H9 (cell line): Measurements from ENCODE around the gene PHACTR1. TPM values are rescaled to one million over a fixed set of nuclear protein-coding genes. Genes with fewer than 3 reads are reported as not detected.

Experiments
- DNase-seq: peaks from one replicate; pipeline ENCODE4 v3.0.0-alpha.2; 2017
- H2AFZ ChIP-seq: one replicate; pipeline ENCODE4 v1.6.1; 2013; ENCODE audit warnings: mild to moderate bottlenecking, low read length, control low read depth, moderate library complexity
- H2AK5ac ChIP-seq: 2 replicates; pipeline ENCODE4 v1.6.1; 2013; ENCODE audit warnings: low read length, control low read depth, mixed read lengths; ENCODE audit not compliant: insufficient read length
- H2BK120ac ChIP-seq: one replicate; pipeline ENCODE4 v1.6.1; 2013; ENCODE audit warnings: low read depth, mild to moderate bottlenecking, low read length, control low read depth, inconsistent platforms; ENCODE audit not compliant: poor library complexity, severe bottlenecking
- H2BK12ac ChIP-seq: 2 replicates; pipeline ENCODE4 v1.6.1; 2013; ENCODE audit warnings: low read length, control low read depth, mixed read lengths, low read depth; ENCODE audit not compliant: insufficient read length
- H2BK15ac ChIP-seq: 2 replicates; pipeline ENCODE4 v1.6.1; 2013; ENCODE audit warnings: low read depth, low read length, control low read depth
- H2BK20ac ChIP-seq: one replicate; pipeline ENCODE4 v1.6.1; 2013; ENCODE audit warnings: low read depth, mild to moderate bottlenecking, low read length, control low read depth, inconsistent platforms; ENCODE audit not compliant: poor library complexity, severe bottlenecking
- H2BK5ac ChIP-seq: 2 replicates; pipeline ENCODE4 v1.6.1; 2013; ENCODE audit warnings: low read length, control low read depth, mixed read lengths; ENCODE audit not compliant: insufficient read length
- H3K14ac ChIP-seq: 2 replicates; pipeline ENCODE4 v1.6.1; 2013; ENCODE audit warnings: low read length, control low read depth; ENCODE audit not compliant: insufficient read depth
- H3K18ac ChIP-seq: 2 replicates; pipeline ENCODE4 v1.6.1; 2013; ENCODE audit warnings: low read depth, mild to moderate bottlenecking, mixed read lengths, low read length, control low read depth; ENCODE audit not compliant: insufficient read length
- H3K23ac ChIP-seq: 2 replicates; pipeline ENCODE4 v1.6.1; 2013; ENCODE audit warnings: low read length, control low read depth, mixed read lengths, low read depth; ENCODE audit not compliant: insufficient read length
- H3K23me2 ChIP-seq: 2 replicates; pipeline ENCODE4 v1.6.1; 2013; ENCODE audit warnings: low read depth, mild to moderate bottlenecking, mixed read lengths, low read length, control low read depth; ENCODE audit not compliant: insufficient read length, poor library complexity, severe bottlenecking
- H3K27ac ChIP-seq: 2 replicates; pipeline ENCODE4 v1.5.1; 2013; ENCODE audit warnings: low read length, control low read depth, mixed read lengths, low read depth; ENCODE audit not compliant: insufficient read length
- H3K27me3 ChIP-seq: 2 replicates; pipeline ENCODE4 v1.6.1; 2013; ENCODE audit warnings: low read length, control low read depth, inconsistent platforms; ENCODE audit not compliant: insufficient read depth
- H3K4ac ChIP-seq: 2 replicates; pipeline ENCODE4 v1.6.1; 2013; ENCODE audit warnings: low read depth, mild to moderate bottlenecking, control low read depth, inconsistent platforms, low read length, moderate library complexity
- H3K4me1 ChIP-seq: 2 replicates; pipeline ENCODE4 v1.6.1; 2013; ENCODE audit warnings: low read length, control low read depth, inconsistent platforms; ENCODE audit not compliant: insufficient read depth
- H3K4me2 ChIP-seq: 2 replicates; pipeline ENCODE4 v1.6.1; 2013; ENCODE audit warnings: low read length, control low read depth, mixed read lengths; ENCODE audit not compliant: insufficient read length, insufficient read depth
- H3K56ac ChIP-seq: 2 replicates; pipeline ENCODE4 v1.6.1; 2013; ENCODE audit warnings: low read depth, mild to moderate bottlenecking, mixed read lengths, low read length, control low read depth; ENCODE audit not compliant: insufficient read length
- H3K79me1 ChIP-seq: 2 replicates; pipeline ENCODE4 v1.6.1; 2013; ENCODE audit warnings: low read depth, mild to moderate bottlenecking, moderate library complexity, low read length, control low read depth, inconsistent platforms; ENCODE audit not compliant: insufficient read depth, poor library complexity, severe bottlenecking
- H3K79me2 ChIP-seq: 2 replicates; pipeline ENCODE4 v1.6.1; 2013; ENCODE audit warnings: low read length, control low read depth, inconsistent platforms; ENCODE audit not compliant: insufficient read depth
- H3K9ac ChIP-seq: 2 replicates; pipeline ENCODE4 v1.6.1; 2013; ENCODE audit warnings: low read length, control low read depth, mixed read lengths; ENCODE audit not compliant: insufficient read length; ENCODE audit errors: extremely low read depth
- H3K9me3 ChIP-seq: one replicate; pipeline ENCODE4 v1.6.1; 2013; ENCODE audit warnings: low read depth, low read length, inconsistent platforms; ENCODE audit not compliant: control insufficient read depth
- H3T11ph ChIP-seq: one replicate; pipeline ENCODE4 v1.6.1; 2013; ENCODE audit warnings: mild to moderate bottlenecking, low read length, control low read depth, inconsistent platforms
- H4K20me1 ChIP-seq: one replicate; pipeline ENCODE4 v1.6.1; 2013; ENCODE audit not compliant: control insufficient read depth, insufficient read length, insufficient read depth
- H4K5ac ChIP-seq: 2 replicates; pipeline ENCODE4 v1.6.1; 2013; ENCODE audit warnings: low read depth, mild to moderate bottlenecking, mixed read lengths, low read length, control low read depth; ENCODE audit not compliant: insufficient read length
- H4K8ac ChIP-seq: replicated peaks from 2 replicates; pipeline ENCODE4 v1.6.1; 2013; ENCODE audit warnings: low read length, control low read depth, mixed read lengths, low read depth; ENCODE audit not compliant: insufficient read length
- H4K91ac ChIP-seq: 2 replicates; pipeline ENCODE4 v1.6.1; 2013; ENCODE audit warnings: low read depth, mild to moderate bottlenecking, moderate library complexity, mixed read lengths, low read length, control low read depth; ENCODE audit not compliant: insufficient read length
- H3K27ac Mint-ChIP-seq, 3 experiments: 2 replicates in 2 of 3; 3 replicates in 1 of 3; pipeline ENCODE4 v1.8.0; 2020 to 2021; ENCODE audit warnings: mixed read lengths in 3 of 3, mild to moderate bottlenecking in 1 of 3, moderate library complexity in 1 of 3
- H3K27me3 Mint-ChIP-seq: 2 replicates; pipeline ENCODE4 v1.8.0; 2021; ENCODE audit warnings: low read depth, mild to moderate bottlenecking, moderate library complexity, mixed read lengths
- H3K36me3 Mint-ChIP-seq, 3 experiments: 2 replicates in 2 of 3; 3 replicates in 1 of 3; pipeline ENCODE4 v1.8.0; 2020 to 2021; ENCODE audit warnings: low read depth in 3 of 3, mixed read lengths in 3 of 3; ENCODE audit not compliant: insufficient read depth in 1 of 3
- H3K4me1 Mint-ChIP-seq, 2 experiments: 2 replicates each; pipeline ENCODE4 v1.8.0; 2020; ENCODE audit warnings: mixed read lengths in 2 of 2
- H3K4me3 Mint-ChIP-seq, 2 experiments: 2 replicates in 1 of 2; 3 replicates in 1 of 2; pipeline ENCODE4 v1.8.0; 2020 to 2021; ENCODE audit warnings: mild to moderate bottlenecking in 2 of 2, mixed read lengths in 2 of 2, moderate library complexity in 1 of 2
- H3K9me3 Mint-ChIP-seq, 2 experiments: 2 replicates in 1 of 2; 3 replicates in 1 of 2; pipeline ENCODE4 v1.8.0; 2020; ENCODE audit warnings: mild to moderate bottlenecking in 2 of 2, mixed read lengths in 2 of 2, moderate library complexity in 1 of 2
- total RNA-seq: library from RNA; stranded (reverse); gene quantifications from 2 replicates; pipeline ENCODE4 v1.2.1, GENCODE V29; 2021
- TF ChIP-seq, protein P1 (sequence below): fragments of 200-600 bp; sonication (generic); conservative IDR thresholded peaks from 3 replicates; pipeline ENCODE4 v1.8.0; 2021; ENCODE audit warnings: antibody characterized with exemption, mild to moderate bottlenecking

Gene PHACTR1
- total RNA-seq, 1 experiment from 2014 or later = 15.9 TPM

GRCh38 chr6:13049666-13050254 lies 333.2 kb downstream of the PHACTR1 start:
- no peaks in the 10 kb centered on the region for H3K9me3 Mint-ChIP-seq
- Histone ChIP-seq H3T11ph (no peak overlapping the region), H3K9ac (no peak overlapping the region), H2AK5ac (no peak overlapping the region), H2BK120ac (no peak overlapping the region), H3K56ac (no peak overlapping the region), H2BK5ac (no peak overlapping the region), H3K4ac (no peak overlapping the region), H3K4me1 (no peaks in the 10 kb centered on the region), H2BK12ac (no peak overlapping the region), H3K4me2 (no peak overlapping the region), H3K23me2 (no peaks in the 10 kb centered on the region), H2AFZ (no peak overlapping the region), H3K27ac (no peak overlapping the region), H2BK15ac (no peak overlapping the region), H4K8ac (no peak overlapping the region), H3K79me1 (no peaks in the 10 kb centered on the region), H4K91ac (no peak overlapping the region), H3K9me3 (no peaks in the 10 kb centered on the region), H3K14ac (no peak overlapping the region), H2BK20ac (no peak overlapping the region), H3K23ac (no peak overlapping the region), H3K79me2 (no peaks in the 10 kb centered on the region), H4K5ac (no peak overlapping the region), H4K20me1 (no peaks in the 10 kb centered on the region), H3K18ac (no peak overlapping the region), H3K27me3 (no peaks in the 10 kb centered on the region)
- H3K27ac Mint-ChIP-seq = no peak overlapping the region
- no peak for DNase-seq
- no peaks in the 10 kb centered on the region for H3K36me3 Mint-ChIP-seq
- TF ChIP-seq, protein P1, sequence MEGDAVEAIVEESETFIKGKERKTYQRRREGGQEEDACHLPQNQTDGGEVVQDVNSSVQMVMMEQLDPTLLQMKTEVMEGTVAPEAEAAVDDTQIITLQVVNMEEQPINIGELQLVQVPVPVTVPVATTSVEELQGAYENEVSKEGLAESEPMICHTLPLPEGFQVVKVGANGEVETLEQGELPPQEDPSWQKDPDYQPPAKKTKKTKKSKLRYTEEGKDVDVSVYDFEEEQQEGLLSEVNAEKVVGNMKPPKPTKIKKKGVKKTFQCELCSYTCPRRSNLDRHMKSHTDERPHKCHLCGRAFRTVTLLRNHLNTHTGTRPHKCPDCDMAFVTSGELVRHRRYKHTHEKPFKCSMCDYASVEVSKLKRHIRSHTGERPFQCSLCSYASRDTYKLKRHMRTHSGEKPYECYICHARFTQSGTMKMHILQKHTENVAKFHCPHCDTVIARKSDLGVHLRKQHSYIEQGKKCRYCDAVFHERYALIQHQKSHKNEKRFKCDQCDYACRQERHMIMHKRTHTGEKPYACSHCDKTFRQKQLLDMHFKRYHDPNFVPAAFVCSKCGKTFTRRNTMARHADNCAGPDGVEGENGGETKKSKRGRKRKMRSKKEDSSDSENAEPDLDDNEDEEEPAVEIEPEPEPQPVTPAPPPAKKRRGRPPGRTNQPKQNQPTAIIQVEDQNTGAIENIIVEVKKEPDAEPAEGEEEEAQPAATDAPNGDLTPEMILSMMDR = peak; percentile 37; the same call in 2 of the 3 replicates
- no peaks in the 10 kb centered on the region for H3K4me1 Mint-ChIP-seq
- H3K4me3 Mint-ChIP-seq = no peak overlapping the region
- H3K27me3 Mint-ChIP-seq = no peaks in the 10 kb centered on the region; the same call in 1 of the 2 replicates
